Glomerular visceral epithelial cell (primary cell): Measurements from ENCODE around the gene RAF1.
"Not testable (repeated sequence)": the region's sequence is repeated elsewhere in the genome, so short reads cannot be mapped to it uniquely, and the experiment has no call there.

Experiments
- DNase-seq: peaks from one replicate; pipeline ENCODE4 v3.0.0-alpha.2; 2016; ENCODE audit errors: extremely low spot score

The RAF1 gene

GRCh38 chr3:12559520-12559919, 104.4 kb downstream of the RAF1 start:
- DNase-seq = no peak

DNA sequence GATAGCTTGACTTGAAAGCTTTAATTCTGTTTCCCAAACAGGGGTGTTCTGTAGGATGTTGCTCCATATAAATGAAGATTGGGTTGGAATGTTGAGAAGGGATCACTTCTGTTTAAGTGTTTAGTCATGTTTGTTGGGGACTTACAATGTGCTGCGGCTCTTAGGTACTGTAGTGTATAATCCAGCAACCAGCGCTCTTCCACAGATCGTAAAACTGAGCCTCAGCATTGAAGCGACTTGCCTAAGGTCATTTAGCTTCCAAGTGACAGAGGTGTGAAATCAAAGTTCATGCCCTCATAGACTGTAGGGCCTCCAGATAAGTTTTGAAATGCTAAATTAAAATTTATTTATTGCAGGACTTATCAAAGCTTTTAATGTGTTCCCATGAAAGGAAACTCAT, 105.2 kb downstream of the RAF1 start:
- no peak for DNase-seq

DNA sequence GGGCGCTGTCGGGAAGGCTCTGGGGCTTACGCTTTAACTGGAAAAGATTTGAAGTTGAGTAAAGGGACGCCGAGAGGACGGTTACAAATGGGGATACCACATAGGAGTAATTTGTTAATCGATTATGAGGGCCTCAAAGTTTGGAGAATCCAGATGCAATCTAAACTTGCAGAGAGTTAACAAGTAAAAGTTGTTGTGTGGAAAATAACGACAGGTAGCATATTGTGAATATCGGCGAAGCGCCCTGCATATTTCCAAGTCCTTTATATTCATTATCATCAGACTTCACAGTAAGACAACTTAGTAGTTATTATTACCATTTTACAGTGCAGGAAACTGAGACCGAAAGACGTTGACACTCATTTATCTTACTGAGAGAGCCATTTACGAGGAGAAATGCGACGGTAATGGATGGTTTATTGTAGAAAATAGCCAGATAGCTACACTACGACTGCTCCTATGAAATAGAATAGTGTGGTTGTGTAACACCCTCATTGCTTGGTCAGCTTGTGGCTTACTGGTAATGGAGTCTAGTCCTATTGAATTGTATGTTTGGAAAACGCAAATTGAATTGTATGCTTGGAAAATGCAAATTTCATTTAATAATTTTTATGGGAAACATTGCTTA, 106.3 kb downstream of the RAF1 start:
- DNase-seq = peak; percentile 19

DNA sequence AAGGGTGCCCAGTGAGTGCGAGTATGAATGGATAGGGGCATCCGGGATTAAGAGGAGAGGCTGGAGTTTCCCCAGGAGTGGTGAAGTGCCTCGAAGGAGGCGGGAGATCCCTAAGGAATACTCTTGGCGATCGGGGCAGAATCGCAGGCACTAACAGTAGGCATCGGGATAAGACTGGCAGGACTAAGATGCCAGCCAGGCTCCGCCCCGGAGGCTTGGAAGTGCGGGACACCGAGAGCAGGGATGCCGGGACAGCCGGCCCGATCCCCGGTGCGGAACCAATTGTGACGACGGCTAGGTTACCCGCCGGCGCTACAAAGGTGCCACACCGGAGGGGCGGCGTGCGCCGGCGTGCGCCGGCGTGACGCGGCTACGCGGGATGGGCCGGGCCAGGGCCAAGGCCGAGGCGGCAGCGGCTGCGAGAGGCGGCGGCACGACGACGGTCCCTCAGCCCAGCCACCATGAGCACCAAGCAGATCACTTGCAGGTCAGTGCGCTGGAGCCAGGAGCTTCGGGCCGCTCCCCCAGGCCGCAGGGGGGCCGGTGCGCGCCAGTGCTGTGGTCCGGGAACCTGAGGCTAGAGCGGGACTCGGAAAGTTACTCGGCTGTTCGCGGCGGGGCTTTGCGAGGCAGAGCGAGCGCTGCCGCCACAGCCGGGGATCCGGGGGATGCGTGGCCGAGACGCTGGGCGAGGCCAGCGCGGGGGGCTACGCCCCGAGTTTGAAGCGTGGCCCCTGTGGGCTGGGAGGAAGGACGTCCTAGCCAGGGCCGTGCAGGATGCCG, 107.0 kb downstream of the RAF1 start, which contains the start of gene MKRN2:
Gene MKRN2, plus strand, starts transcription at position 398 of the 783 bp plus-strand sequence. Its CDS starts 64 bp downstream, at position 462.
- peak; percentile 90 for DNase-seq

GRCh38 chr3:12556314-12556689, 107.6 kb downstream of the RAF1 start:
- no peak for DNase-seq

DNA sequence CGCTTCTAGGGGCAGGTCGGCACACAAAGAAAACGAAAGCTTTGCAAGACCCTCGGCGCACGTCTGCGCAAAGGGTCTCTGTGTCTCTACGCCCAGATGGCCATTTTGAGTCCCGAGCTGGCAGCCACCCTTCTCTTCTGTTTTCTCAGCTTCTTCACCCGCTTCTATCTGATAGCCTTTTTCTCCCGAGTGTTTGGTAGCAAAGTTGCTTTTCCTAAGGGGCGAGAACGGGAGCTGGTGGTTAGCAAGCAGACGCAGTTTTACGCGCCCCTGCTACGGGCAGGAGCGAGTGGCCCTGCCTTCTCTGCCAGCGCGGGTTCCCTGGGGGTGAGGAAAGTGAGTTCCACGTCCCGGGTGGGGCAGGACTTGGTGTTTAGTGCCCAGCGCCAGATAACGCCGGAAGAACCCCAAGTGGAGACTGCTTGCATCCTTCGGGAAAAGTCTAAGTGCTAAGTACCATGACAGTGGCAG, 110.0 kb downstream of the RAF1 start:
- DNase-seq = no peak

GRCh38 chr3:12549971-12550760, 113.8 kb downstream of the RAF1 start:
- no peak for DNase-seq

GRCh38 chr3:12545473-12545791, 118.5 kb downstream of the RAF1 start, which contains the start of gene MKRN2OS:
TSS of gene MKRN2OS (minus strand) at chr3:12545499. CDS start at chr3:12545464, 35 bp downstream.
- peak; percentile 43 for DNase-seq

DNA sequence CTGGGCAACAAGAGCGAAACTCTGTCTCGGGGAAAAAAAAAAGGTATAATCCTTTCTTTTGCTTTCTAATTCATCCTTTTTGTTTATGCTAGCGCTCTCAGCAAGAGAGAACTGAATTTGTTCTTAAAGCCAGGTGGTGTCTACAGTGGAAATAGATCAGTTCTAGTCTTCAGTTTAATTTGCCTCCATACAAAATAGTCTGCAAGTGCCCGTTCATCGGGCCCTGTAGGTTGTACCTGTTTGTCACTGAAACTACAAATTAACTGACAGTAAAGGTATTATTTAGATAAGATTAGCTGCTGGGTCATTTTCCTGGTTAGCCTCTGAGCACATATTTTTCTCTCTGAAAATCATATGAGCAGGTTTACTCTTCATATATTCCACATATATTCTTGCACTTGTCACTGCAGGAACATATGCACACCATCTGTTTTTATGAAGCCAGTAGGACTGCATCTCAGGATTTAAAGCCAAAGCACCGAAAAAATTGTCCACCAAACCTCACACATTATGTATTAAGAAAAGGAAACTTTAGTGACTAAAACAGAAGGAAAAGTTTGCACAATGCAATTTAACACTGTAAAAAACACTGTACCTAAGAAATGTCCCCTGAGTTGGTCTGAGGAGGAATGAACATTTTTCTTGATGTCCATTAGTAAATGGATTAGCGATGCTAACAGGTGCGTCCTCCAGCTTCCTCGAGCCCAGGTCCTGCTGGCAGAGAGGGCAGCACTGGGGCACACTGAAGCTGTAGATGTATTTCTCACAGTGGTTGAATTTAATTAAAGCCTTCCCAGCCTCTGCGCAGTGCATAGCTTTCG, 119.1 kb downstream of the RAF1 start:
- DNase-seq = no peak

- DNase-seq = not testable (repeated sequence)
These were observed 120.4 kb downstream of the RAF1 start for GRCh38 chr3:12543497-12543896.

DNA sequence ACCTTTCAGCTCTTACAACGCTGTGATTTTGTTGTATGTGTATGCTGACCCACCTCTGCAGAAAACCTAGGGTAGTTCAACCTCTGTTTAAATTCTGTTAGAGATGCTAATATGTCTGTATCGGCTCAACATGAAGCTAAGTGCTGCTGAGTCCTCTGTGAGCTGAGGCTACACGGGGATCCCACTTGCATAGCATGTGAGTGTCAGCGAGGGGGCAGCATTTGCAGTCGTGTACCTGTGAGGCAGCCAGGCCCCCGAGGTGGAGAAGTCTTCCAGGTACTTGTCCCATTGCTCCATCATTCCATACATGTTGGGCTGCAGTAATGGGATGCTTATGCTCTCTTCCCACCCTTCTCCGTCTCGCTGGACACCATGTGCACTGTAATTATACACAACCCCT, 122.3 kb downstream of the RAF1 start:
- DNase-seq = peak; percentile 16

- no peak for DNase-seq
These were observed 127.5 kb downstream of the RAF1 start for GRCh38 chr3:12536423-12536822.
